Trophoblast cell (in vitro differentiated cells and primary cell): ENCODE measurements around the gene GAK.

Experiments used
- DNase-seq, 2 donors: peaks; one replicate each; pipeline ENCODE4 v3.0.0-alpha.2; 2016
- H2AFZ ChIP-seq: 2 replicates; pipeline ENCODE4 v1.6.1; 2013; ENCODE audit warnings: low read length, moderate library complexity, mild to moderate bottlenecking; ENCODE audit not compliant: insufficient read depth, poor library complexity
- H2AK5ac ChIP-seq: 2 replicates; pipeline ENCODE4 v1.6.1; 2013; ENCODE audit warnings: mild to moderate bottlenecking, low read length
- H2BK120ac ChIP-seq: 2 replicates; pipeline ENCODE4 v1.6.1; 2013; ENCODE audit warnings: low read length, mild to moderate bottlenecking, moderate library complexity; ENCODE audit not compliant: insufficient read depth, poor library complexity
- H2BK12ac ChIP-seq: 2 replicates; pipeline ENCODE4 v1.6.1; 2013; ENCODE audit warnings: mild to moderate bottlenecking, low read length, moderate library complexity
- H2BK5ac ChIP-seq: 2 replicates; pipeline ENCODE4 v1.6.1; 2013; ENCODE audit warnings: low read length, low read depth, moderate library complexity, mild to moderate bottlenecking; ENCODE audit not compliant: poor library complexity
- H3K14ac ChIP-seq: 2 replicates; pipeline ENCODE4 v1.6.1; 2013; ENCODE audit warnings: mild to moderate bottlenecking, low read length
- H3K18ac ChIP-seq: 2 replicates; pipeline ENCODE4 v1.6.1; 2013; ENCODE audit warnings: mild to moderate bottlenecking, low read length
- H3K23ac ChIP-seq: 2 replicates; pipeline ENCODE4 v1.6.1; 2013; ENCODE audit warnings: low read length
- H3K27ac ChIP-seq: 2 replicates; pipeline ENCODE4 v1.5.1; 2013; ENCODE audit warnings: low read depth, mild to moderate bottlenecking, inconsistent platforms, low read length, moderate library complexity
- H3K27me3 ChIP-seq: 2 replicates; pipeline ENCODE4 v1.6.1; 2013; ENCODE audit warnings: inconsistent platforms, mild to moderate bottlenecking, low read length, moderate library complexity; ENCODE audit not compliant: insufficient read depth
- H3K36me3 ChIP-seq, 2 experiments: 1 replicate in 1 of 2; 2 replicates in 1 of 2; pipeline ENCODE4 v1.6.1; 2013; ENCODE audit warnings: low read length in 2 of 2, mild to moderate bottlenecking in 2 of 2, moderate library complexity in 1 of 2; ENCODE audit not compliant: insufficient read depth in 2 of 2, control insufficient read depth in 1 of 2
- H3K4ac ChIP-seq: 2 replicates; pipeline ENCODE4 v1.6.1; 2013; ENCODE audit warnings: low read depth, mild to moderate bottlenecking, low read length, moderate library complexity
- H3K4me1 ChIP-seq, 2 experiments: 1 replicate in 1 of 2; 2 replicates in 1 of 2; pipeline ENCODE4 v1.6.1; 2013; ENCODE audit warnings: low read length in 2 of 2, mild to moderate bottlenecking in 2 of 2, moderate library complexity in 1 of 2; ENCODE audit not compliant: insufficient read depth in 2 of 2, control insufficient read depth in 1 of 2
- H3K4me2 ChIP-seq: 2 replicates; pipeline ENCODE4 v1.6.1; 2013; ENCODE audit warnings: inconsistent platforms, mild to moderate bottlenecking, low read length, moderate library complexity
- H3K4me3 ChIP-seq: 2 replicates; pipeline ENCODE4 v1.5.1; 2013; ENCODE audit warnings: mild to moderate bottlenecking, low read depth, low read length, inconsistent platforms
- H3K79me1 ChIP-seq: one replicate; pipeline ENCODE4 v1.6.1; 2013; ENCODE audit warnings: low read length
- H3K79me2 ChIP-seq: 2 replicates; pipeline ENCODE4 v1.6.1; 2013; ENCODE audit warnings: low read length, mild to moderate bottlenecking; ENCODE audit not compliant: control insufficient read depth, insufficient read depth, poor library complexity
- H3K9ac ChIP-seq: 2 replicates; pipeline ENCODE4 v1.6.1; 2013; ENCODE audit warnings: mild to moderate bottlenecking, low read length
- H3K9me3 ChIP-seq: 2 replicates; pipeline ENCODE4 v1.6.1; 2013; ENCODE audit warnings: low read depth, mild to moderate bottlenecking, control low read depth, inconsistent platforms, low read length; ENCODE audit not compliant: insufficient read depth
- H4K12ac ChIP-seq: 2 replicates; pipeline ENCODE4 v1.6.1; 2013; ENCODE audit warnings: low read depth, mild to moderate bottlenecking, low read length, moderate library complexity
- H4K8ac ChIP-seq: 2 replicates; pipeline ENCODE4 v1.6.1; 2013; ENCODE audit warnings: low read depth, mild to moderate bottlenecking, low read length, moderate library complexity
- H4K91ac ChIP-seq: one replicate; pipeline ENCODE4 v1.6.1; 2013; ENCODE audit warnings: low read depth, mild to moderate bottlenecking, low read length, moderate library complexity
- WGBS: extraction: QIAGEN DNeasy Blood & Tissue Kit; methylation state at CpG from one replicate; pipeline ENCODE4 v1.1.7; 2013; ENCODE audit warnings: missing lambda C conversion rate; ENCODE audit not compliant: insufficient read length, insufficient coverage; ENCODE audit errors: extremely low coverage; 5-methylcytosine and 5-hydroxymethylcytosine counted together

GAK gene

DNA sequence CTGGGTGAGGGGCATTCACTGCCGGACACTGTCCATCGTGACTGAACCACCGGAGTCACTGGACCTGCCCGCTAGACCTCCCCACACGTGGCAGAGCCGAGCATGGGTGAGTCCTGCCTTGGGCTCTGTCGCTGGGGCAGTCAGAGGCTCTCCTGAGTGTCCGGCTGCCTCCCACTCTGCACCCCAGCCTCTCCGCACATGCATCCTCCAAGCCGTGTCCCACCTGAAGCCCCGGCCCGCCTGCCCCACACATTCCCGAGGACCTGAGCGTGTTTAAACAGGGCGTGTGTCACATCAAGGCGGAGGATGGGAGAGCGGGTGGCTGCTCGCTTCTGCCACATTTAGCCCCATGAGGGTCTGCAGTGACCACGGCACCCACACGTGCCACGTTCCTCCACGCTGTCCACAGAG is 110.9 kb downstream of the GAK start:
- no peak overlapping the region for H2AK5ac ChIP-seq
- H3K4me3 ChIP-seq = no peak overlapping the region
- no peak overlapping the region for H3K23ac ChIP-seq
- no peak overlapping the region for H2BK12ac ChIP-seq
- H2AFZ ChIP-seq = no peak overlapping the region
- H4K91ac ChIP-seq = no peak overlapping the region
- H3K14ac ChIP-seq = no peak overlapping the region
- H3K27me3 ChIP-seq = peaks cover 25% of the 10 kb centered on the region
- no peak overlapping the region for H3K27ac ChIP-seq
- peaks cover 0 to 2% of the 10 kb centered on the region in 2 experiments for H3K4me1 ChIP-seq
- no CpG with 5 or more reads among the region's 22 CpGs for WGBS
- no peak overlapping the region for H3K18ac ChIP-seq
- no peak overlapping the region for H3K9ac ChIP-seq
- no peak overlapping the region for H2BK120ac ChIP-seq
- no peak overlapping the region for H4K12ac ChIP-seq
- H3K36me3 ChIP-seq = no peaks in the 10 kb centered on the region
- H3K79me1 ChIP-seq = no peaks in the 10 kb centered on the region
- no peak overlapping the region for H2BK5ac ChIP-seq
- no peak overlapping the region for H3K4ac ChIP-seq
- no peaks in the 10 kb centered on the region for H3K79me2 ChIP-seq
- H3K9me3 ChIP-seq = peaks cover 13% of the 10 kb centered on the region
- DNase-seq = no peak
- H3K4me2 ChIP-seq = no peak overlapping the region
- no peak overlapping the region for H4K8ac ChIP-seq

GRCh38 chr4:820230-821172 is 111.6 kb downstream of the GAK start:
- DNase-seq = no peak
- Histone ChIP-seq H4K91ac (no peak overlapping the region), H3K27me3 (peaks cover 25% of the 10 kb centered on the region), H4K8ac (no peak overlapping the region), H3K4me1 (no peaks in the 10 kb centered on the region), H3K14ac (no peak overlapping the region), H3K4ac (no peak overlapping the region), H3K79me2 (no peaks in the 10 kb centered on the region), H3K27ac (no peak overlapping the region), H3K18ac (no peak overlapping the region), H3K4me2 (no peak overlapping the region), H3K23ac (no peak overlapping the region), H3K9ac (no peak overlapping the region), H3K36me3 (no peaks in the 10 kb centered on the region), H2AK5ac (no peak overlapping the region), H2BK5ac (no peak overlapping the region), H3K79me1 (no peaks in the 10 kb centered on the region), H3K4me3 (no peak overlapping the region), H2AFZ (no peak overlapping the region), H2BK120ac (no peak overlapping the region), H2BK12ac (no peak overlapping the region), H3K9me3 (peaks cover 13% of the 10 kb centered on the region), H4K12ac (no peak overlapping the region)
- WGBS = no CpG with 5 or more reads among the region's 24 CpGs

DNA sequence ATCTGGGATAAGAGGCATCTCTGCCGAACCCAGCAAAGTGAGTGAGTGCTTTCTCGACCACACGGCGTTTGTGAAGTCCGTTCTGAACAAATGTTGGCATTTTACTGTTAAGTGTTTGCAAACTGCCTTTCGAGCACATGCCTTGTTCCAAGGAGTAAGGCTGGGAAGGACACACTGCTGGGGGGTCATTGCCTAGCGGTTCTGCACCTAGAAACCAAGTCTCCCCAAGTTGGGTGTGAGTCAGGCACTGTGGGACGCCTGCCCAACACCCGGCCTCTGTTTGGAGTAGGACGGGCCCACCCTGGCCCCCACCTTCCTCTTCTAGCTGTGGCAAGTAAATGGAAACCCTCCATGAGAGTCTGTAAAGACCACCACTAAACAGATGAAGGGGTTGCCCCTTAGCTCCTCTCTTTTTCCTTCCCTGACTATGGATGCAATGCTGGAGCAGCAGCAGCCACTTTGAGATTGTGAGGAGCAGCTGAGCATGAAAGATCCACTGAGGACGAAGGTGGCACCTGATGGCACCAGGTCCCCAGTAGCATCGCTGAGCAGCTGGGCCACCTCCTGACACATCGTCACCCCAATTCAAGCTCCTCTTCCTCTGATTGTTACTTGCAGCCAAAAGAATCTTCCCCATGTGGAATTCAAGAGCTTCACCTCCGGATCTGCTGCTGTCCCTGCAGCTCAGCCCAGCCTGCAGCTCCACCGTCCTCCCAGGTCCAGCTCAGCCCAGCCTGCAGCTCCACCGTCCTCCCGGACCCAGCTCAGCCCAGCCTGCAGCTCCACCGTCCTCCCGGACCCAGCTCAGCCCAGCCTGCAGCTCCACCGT is 112.5 kb downstream of the GAK start:
- Histone ChIP-seq H3K79me1 (no peaks in the 10 kb centered on the region), H3K14ac (no peak overlapping the region), H3K23ac (no peak overlapping the region), H4K91ac (no peak overlapping the region), H3K9me3 (peaks cover 13% of the 10 kb centered on the region), H3K79me2 (no peaks in the 10 kb centered on the region), H3K36me3 (no peaks in the 10 kb centered on the region), H2BK12ac (no peak overlapping the region), H2BK5ac (no peak overlapping the region), H4K8ac (no peak overlapping the region), H3K9ac (no peak overlapping the region), H3K4me3 (no peak overlapping the region), H2AFZ (no peak overlapping the region), H3K18ac (no peak overlapping the region), H3K4ac (no peak overlapping the region), H3K4me2 (no peak overlapping the region), H3K4me1 (no peaks in the 10 kb centered on the region), H2BK120ac (no peak overlapping the region), H2AK5ac (no peak overlapping the region), H3K27ac (no peak overlapping the region), H3K27me3 (peaks cover 17% of the 10 kb centered on the region), H4K12ac (no peak overlapping the region)
- no CpG with 5 or more reads among the region's 20 CpGs for WGBS
- no peak for DNase-seq

DNA sequence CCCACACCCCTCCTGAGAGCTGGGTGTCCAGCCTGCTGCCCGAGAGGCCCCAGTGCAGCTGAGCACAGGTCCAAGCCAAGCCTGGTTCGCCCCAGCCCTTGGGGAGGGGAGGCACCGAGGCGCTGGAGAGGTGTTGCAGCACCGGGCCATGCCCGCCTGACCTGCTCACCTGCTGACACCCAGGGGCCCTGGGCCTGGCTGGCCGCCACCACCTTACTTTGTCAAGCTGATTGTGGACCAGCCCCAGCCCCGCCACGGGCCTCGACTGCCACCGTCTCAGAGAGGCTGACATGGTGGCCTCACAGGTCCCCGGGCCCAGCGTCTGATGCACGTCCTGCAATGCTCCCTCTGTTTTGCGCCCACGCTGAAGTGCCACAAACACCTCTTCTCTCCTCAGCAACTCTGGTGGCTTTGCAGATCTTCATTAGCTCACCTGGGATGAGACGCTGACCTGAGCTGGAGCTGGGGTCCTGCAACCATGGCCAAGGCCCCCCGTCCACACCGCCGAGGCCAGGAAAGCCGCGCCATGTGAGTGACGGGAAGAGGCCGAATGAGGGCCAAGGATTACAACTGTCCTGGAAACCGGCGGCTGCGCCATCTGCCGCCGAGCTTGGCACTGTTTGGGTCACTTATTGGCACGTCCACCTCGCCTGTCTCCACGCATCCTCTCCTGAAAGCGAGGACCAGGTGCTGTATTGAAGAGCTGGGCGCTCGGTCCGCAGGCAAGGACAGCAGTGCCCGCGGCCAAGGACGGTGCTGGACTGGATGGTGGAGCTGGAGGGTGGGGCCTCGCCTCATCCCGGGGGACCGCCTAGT is 113.8 kb downstream of the GAK start:
- Histone ChIP-seq H3K36me3 (no peaks in the 10 kb centered on the region), H3K4me2 (no peak overlapping the region), H4K8ac (no peak overlapping the region), H3K23ac (no peak overlapping the region), H4K12ac (no peak overlapping the region), H2BK120ac (no peak overlapping the region), H3K79me1 (no peaks in the 10 kb centered on the region), H3K4me3 (no peak overlapping the region), H3K4me1 (no peaks in the 10 kb centered on the region), H3K79me2 (no peaks in the 10 kb centered on the region), H3K4ac (no peak overlapping the region), H2AK5ac (no peak overlapping the region), H4K91ac (no peak overlapping the region), H3K27me3 (peaks cover 9% of the 10 kb centered on the region), H3K27ac (no peak overlapping the region), H2BK12ac (no peak overlapping the region), H3K9ac (no peak overlapping the region), H3K18ac (no peak overlapping the region), H2BK5ac (no peak overlapping the region), H3K9me3 (peaks cover 10% of the 10 kb centered on the region), H3K14ac (no peak overlapping the region), H2AFZ (no peak overlapping the region)
- WGBS = no CpG with 5 or more reads among the region's 42 CpGs
- no peak for DNase-seq
